Esophagus muscularis mucosa (tissue), 4 donors: Measurements from ENCODE around the gene RUVBL1. TPM values are rescaled to one million over a fixed set of nuclear protein-coding genes. Genes with fewer than 3 reads are reported as not detected.
A peak's percentile ranks its signal among the peaks of the same experiment; 100 is the strongest.

Experiments used
- DNase-seq: peaks from one replicate; pipeline ENCODE4 v3.0.0-alpha.2; 2017; ENCODE audit errors: extremely low spot score
- H3K27ac ChIP-seq, 4 donors: fragments of 200-600 bp; sonication (generic); replicated peaks in 1 of 4; 1 replicate in 3 of 4; 2 replicates in 1 of 4; pipeline ENCODE4 v1.5.1; 2016 to 2019; ENCODE audit warnings: mild to moderate bottlenecking in 1 of 4
- H3K27me3 ChIP-seq, 4 donors: fragments of 200-600 bp; sonication (generic); one replicate each; pipeline versions ENCODE4 v1.5.1 to v1.6.0; 2016 to 2019
- H3K36me3 ChIP-seq, 4 donors: fragments of 200-600 bp; sonication (generic); one replicate each; pipeline ENCODE4 v1.5.1; 2016 to 2019
- H3K4me1 ChIP-seq, 4 donors: fragments of 200-600 bp; sonication (generic); one replicate each; pipeline ENCODE4 v1.5.1; 2016 to 2019
- H3K4me3 ChIP-seq, 4 donors: fragments of 200-600 bp; sonication (generic); 1 replicate in 2 of 4; 2 replicates in 2 of 4; pipeline ENCODE4 v1.5.1; 2016 to 2019; ENCODE audit warnings: mild to moderate bottlenecking in 4 of 4, moderate library complexity in 1 of 4
- H3K9me3 ChIP-seq, 4 donors: fragments of 200-600 bp; sonication (generic); 1 replicate in 3 of 4; 2 replicates in 1 of 4; pipeline ENCODE4 v1.5.1; 2016 to 2019
- CTCF ChIP-seq, 3 experiments: fragments of 200-600 bp in 2 of 3; fragments of 450-650 bp in 1 of 3; sonication (generic) in 2 of 3; IDR thresholded peaks; one replicate each; pipeline ENCODE4 v1.5.1; 2017 to 2019; ENCODE audit warnings: antibody characterized with exemption in 3 of 3, mild to moderate bottlenecking in 2 of 3, moderate library complexity in 1 of 3
- EP300 ChIP-seq: sonication (generic); formaldehyde crosslinking; IDR thresholded peaks from one replicate; pipeline ENCODE4 v1.6.1; 2017; ENCODE audit warnings: antibody characterized with exemption
- POLR2A ChIP-seq: fragments of 450-650 bp; IDR thresholded peaks from one replicate; pipeline ENCODE4 v1.6.1; 2017; ENCODE audit warnings: antibody characterized with exemption, moderate library complexity, mild to moderate bottlenecking, low read depth
- POLR2AphosphoS5 ChIP-seq, 2 donors: sonication (generic); formaldehyde crosslinking; IDR thresholded peaks; one replicate each; pipeline ENCODE4 v1.6.1; 2017; ENCODE audit warnings: antibody characterized with exemption in 2 of 2
- WGBS: methylation state at CpG from one replicate; pipeline ENCODE4 v1.1.5; 2018; 5-methylcytosine and 5-hydroxymethylcytosine counted together
- intact Hi-C: fragments of 100-400 bp; cut with DNase I; formaldehyde crosslinking; loops from one replicate; pipeline ENCODE4 v1.15.1; 2023
- total RNA-seq, 4 donors: library from RNA; depleted of rRNA; stranded (reverse); fragments of >200 nt; gene quantifications; one replicate each; pipeline versions ENCODE4 v1.1.0 to v1.2.1, GENCODE V29; 2016

RUVBL1 gene
- total RNA-seq, 4 donors from 2014 or later = 21.4 to 28.9 (median 23.8) TPM

- H3K36me3 ChIP-seq = peaks cover 0 to 60% (median 24%) of the 10 kb centered on the region in 4 donors
Measured at GRCh38 chr3:128113817-128114794, 9.5 kb downstream of the RUVBL1 start.

GRCh38 chr3:128112357-128112968, 11.1 kb downstream of the RUVBL1 start:
- Histone ChIP-seq H3K4me3 (no peak overlapping the region), H3K36me3 (peaks cover 7 to 53% (median 22%) of the 10 kb centered on the region in 4 donors), H3K4me1 (peaks cover 0 to 15% (median 13%) of the 10 kb centered on the region in 4 donors), H3K27ac (peak overlapping the region; percentile 4 to 50 (median 26)), H3K27me3 (no peaks in the 10 kb centered on the region), H3K9me3 (no peaks in the 10 kb centered on the region)
- 47% methylated on average over 6 of the region's 7 CpGs for WGBS
- intact Hi-C loops = no loop called here
- peak in 1 of 2 donors; percentile 34 for TF ChIP-seq POLR2AphosphoS5 (IDR thresholded peaks at IDR 0.05)
- TF ChIP-seq EP300 = no peak
- no peak for DNase-seq

More at GRCh38 chr3:128113817-128114794, 9.5 kb downstream of the RUVBL1 start:
- intact Hi-C loops = no loop called here
- Histone ChIP-seq H3K4me1 (peaks cover 0 to 15% (median 13%) of the 10 kb centered on the region in 4 donors), H3K4me3 (no peak overlapping the region), H3K27me3 (no peaks in the 10 kb centered on the region), H3K27ac (no peak overlapping the region), H3K9me3 (no peaks in the 10 kb centered on the region)
- TF ChIP-seq CTCF (IDR thresholded peaks at IDR 0.05) (no peak), EP300 (no peak), POLR2A (no peak), POLR2AphosphoS5 (IDR thresholded peaks at IDR 0.05) (no peak)
- 91% methylated on average over 9 of the region's 9 CpGs for WGBS
- DNase-seq = no peak

- 94% methylated on average over 5 of the region's 5 CpGs for WGBS
- Histone ChIP-seq H3K9me3 (no peaks in the 10 kb centered on the region), H3K36me3 (peaks cover 3 to 47% (median 18%) of the 10 kb centered on the region in 4 donors), H3K4me1 (peaks cover 0 to 15% (median 13%) of the 10 kb centered on the region in 4 donors), H3K4me3 (no peak overlapping the region), H3K27me3 (no peaks in the 10 kb centered on the region), H3K27ac (no peak overlapping the region)
- DNase-seq = no peak
- intact Hi-C loops = no loop called here
- TF ChIP-seq CTCF (IDR thresholded peaks at IDR 0.05) = no peak
- no peak for TF ChIP-seq EP300
- no peak for TF ChIP-seq POLR2AphosphoS5 (IDR thresholded peaks at IDR 0.05)
- no peak for TF ChIP-seq POLR2A
Measured at GRCh38 chr3:128111147-128111546, 12.5 kb downstream of the RUVBL1 start.

- TF ChIP-seq POLR2A (no peak), CTCF (IDR thresholded peaks at IDR 0.05) (no peak), EP300 (no peak), POLR2AphosphoS5 (IDR thresholded peaks at IDR 0.05) (no peak)
- 73% methylated on average over 8 of the region's 8 CpGs for WGBS
- Histone ChIP-seq H3K4me1 (peaks cover 0 to 14% (median 11%) of the 10 kb centered on the region in 4 donors), H3K27ac (no peak overlapping the region), H3K9me3 (no peaks in the 10 kb centered on the region), H3K27me3 (no peaks in the 10 kb centered on the region), H3K4me3 (no peak overlapping the region), H3K36me3 (peaks cover 18 to 53% (median 29%) of the 10 kb centered on the region in 4 donors)
- intact Hi-C loops = no loop called here
- DNase-seq = no peak
Measured at GRCh38 chr3:128107834-128108233, 15.8 kb downstream of the RUVBL1 start.

- TF ChIP-seq POLR2A (no peak), CTCF (IDR thresholded peaks at IDR 0.05) (no peak), EP300 (no peak), POLR2AphosphoS5 (IDR thresholded peaks at IDR 0.05) (no peak)
- H3K9me3 ChIP-seq = no peaks in the 10 kb centered on the region
- intact Hi-C loops = no loop called here
- no peak for DNase-seq
- H3K27me3 ChIP-seq = no peaks in the 10 kb centered on the region
- 90% methylated on average over 5 of the region's 5 CpGs for WGBS
- peaks cover 0 to 6% (median 0%) of the 10 kb centered on the region in 4 donors for H3K4me1 ChIP-seq
- no peak overlapping the region for H3K27ac ChIP-seq
- H3K36me3 ChIP-seq = peaks cover 16 to 66% (median 61%) of the 10 kb centered on the region in 4 donors
- H3K4me3 ChIP-seq = no peak overlapping the region
Measured at GRCh38 chr3:128103136-128103676, 20.4 kb downstream of the RUVBL1 start.
